ENCODE measurements around the gene MEGF9.
"Not testable (repeated sequence)": the region's sequence is repeated elsewhere in the genome, so short reads cannot be mapped to it uniquely, and the experiment has no call there.

The MEGF9 gene

GRCh38 chr9:120636194-120636957, 77.9 kb downstream of the MEGF9 start:
- no peak overlapping the region for H3K4ac ChIP-seq (ENCODE audit: low read depth, low read length)
- H4K91ac ChIP-seq (ENCODE audit: low read depth, low read length), result no peak overlapping the region
- no CpG with 5 or more reads among the region's 25 CpGs for WGBS (ENCODE audit: extremely low coverage, insufficient coverage, insufficient read length)
- no peaks in the 10 kb centered on the region for H3K79me1 ChIP-seq (ENCODE audit: low read length)
- H2BK12ac ChIP-seq (ENCODE audit: low read length), result no peak overlapping the region
- H2BK5ac ChIP-seq (ENCODE audit: low read depth, low read length, poor library complexity), result no peak overlapping the region
- H3K18ac ChIP-seq (ENCODE audit: low read length), result no peak overlapping the region
- H3K79me2 ChIP-seq (ENCODE audit: control insufficient read depth, insufficient read depth, low read length, poor library complexity), result no peaks in the 10 kb centered on the region
- no peaks in the 10 kb centered on the region for H3K9me3 ChIP-seq (ENCODE audit: insufficient read depth, low read depth, low read length)
- H3K23ac ChIP-seq (ENCODE audit: low read length), result no peak overlapping the region
- no peak overlapping the region for H4K8ac ChIP-seq (ENCODE audit: low read depth, low read length)
- no peak for DNase-seq
- H3K14ac ChIP-seq (ENCODE audit: low read length), result no peak overlapping the region
- H3K27me3 ChIP-seq (ENCODE audit: insufficient read depth, low read length), result no peaks in the 10 kb centered on the region
- no peaks in the 10 kb centered on the region for H3K36me3 ChIP-seq (ENCODE audit: control insufficient read depth in 1 of 2, insufficient read depth in 2 of 2, low read length in 2 of 2)
- no peak overlapping the region for H3K27ac ChIP-seq (ENCODE audit: low read depth, low read length)
- H3K4me2 ChIP-seq (ENCODE audit: low read length), result no peak overlapping the region
- H3K9ac ChIP-seq (ENCODE audit: low read length), result no peak overlapping the region
- no peaks in the 10 kb centered on the region for H3K4me1 ChIP-seq (ENCODE audit: control insufficient read depth in 1 of 2, insufficient read depth in 2 of 2, low read length in 2 of 2)
- no peak overlapping the region for H2AFZ ChIP-seq (ENCODE audit: insufficient read depth, low read length, poor library complexity)
- H2BK120ac ChIP-seq (ENCODE audit: insufficient read depth, low read length, poor library complexity), result no peak overlapping the region
- H4K12ac ChIP-seq (ENCODE audit: low read depth, low read length), result no peak overlapping the region
- H2AK5ac ChIP-seq (ENCODE audit: low read length), result no peak overlapping the region
- H3K4me3 ChIP-seq (ENCODE audit: low read depth, low read length), result no peak overlapping the region

- no CpG with 5 or more reads among the region's 1 CpG for WGBS (ENCODE audit: extremely low coverage, insufficient coverage, insufficient read length)
- H3K18ac ChIP-seq (ENCODE audit: low read length), result no peak overlapping the region
- H2BK12ac ChIP-seq (ENCODE audit: low read length), result no peak overlapping the region
- no peak for DNase-seq
- no peak overlapping the region for H2BK120ac ChIP-seq (ENCODE audit: insufficient read depth, low read length, poor library complexity)
- no peak overlapping the region for H3K23ac ChIP-seq (ENCODE audit: low read length)
- H3K36me3 ChIP-seq (ENCODE audit: control insufficient read depth in 1 of 2, insufficient read depth in 2 of 2, low read length in 2 of 2), result no peaks in the 10 kb centered on the region
- no peak overlapping the region for H3K27ac ChIP-seq (ENCODE audit: low read depth, low read length)
- H2AFZ ChIP-seq (ENCODE audit: insufficient read depth, low read length, poor library complexity), result no peak overlapping the region
- H4K91ac ChIP-seq (ENCODE audit: low read depth, low read length), result no peak overlapping the region
- H2BK5ac ChIP-seq (ENCODE audit: low read depth, low read length, poor library complexity), result no peak overlapping the region
- H3K4me1 ChIP-seq (ENCODE audit: control insufficient read depth in 1 of 2, insufficient read depth in 2 of 2, low read length in 2 of 2), result no peaks in the 10 kb centered on the region
- no peaks in the 10 kb centered on the region for H3K79me2 ChIP-seq (ENCODE audit: control insufficient read depth, insufficient read depth, low read length, poor library complexity)
- H2AK5ac ChIP-seq (ENCODE audit: low read length), result no peak overlapping the region
- no peaks in the 10 kb centered on the region for H3K9me3 ChIP-seq (ENCODE audit: insufficient read depth, low read depth, low read length)
- H3K9ac ChIP-seq (ENCODE audit: low read length), result no peak overlapping the region
- H3K27me3 ChIP-seq (ENCODE audit: insufficient read depth, low read length), result no peaks in the 10 kb centered on the region
- no peak overlapping the region for H4K8ac ChIP-seq (ENCODE audit: low read depth, low read length)
- H3K14ac ChIP-seq (ENCODE audit: low read length), result no peak overlapping the region
- no peak overlapping the region for H4K12ac ChIP-seq (ENCODE audit: low read depth, low read length)
- H3K4me3 ChIP-seq (ENCODE audit: low read depth, low read length), result no peak overlapping the region
- H3K79me1 ChIP-seq (ENCODE audit: low read length), result no peaks in the 10 kb centered on the region
- no peak overlapping the region for H3K4me2 ChIP-seq (ENCODE audit: low read length)
- H3K4ac ChIP-seq (ENCODE audit: low read depth, low read length), result no peak overlapping the region
Observed at GRCh38 chr9:120635011-120635410, 79.3 kb downstream of the MEGF9 start.

GRCh38 chr9:120630333-120630732, 83.9 kb downstream of the MEGF9 start:
- H3K4ac ChIP-seq (ENCODE audit: low read depth, low read length), result no peak overlapping the region
- no peak overlapping the region for H3K18ac ChIP-seq (ENCODE audit: low read length)
- H2BK5ac ChIP-seq (ENCODE audit: low read depth, low read length, poor library complexity), result no peak overlapping the region
- H3K79me1 ChIP-seq (ENCODE audit: low read length), result no peaks in the 10 kb centered on the region
- H2BK120ac ChIP-seq (ENCODE audit: insufficient read depth, low read length, poor library complexity), result no peak overlapping the region
- H3K79me2 ChIP-seq (ENCODE audit: control insufficient read depth, insufficient read depth, low read length, poor library complexity), result no peaks in the 10 kb centered on the region
- H3K9me3 ChIP-seq (ENCODE audit: insufficient read depth, low read depth, low read length), result no peaks in the 10 kb centered on the region
- H3K23ac ChIP-seq (ENCODE audit: low read length), result no peak overlapping the region
- no peaks in the 10 kb centered on the region for H3K4me1 ChIP-seq (ENCODE audit: control insufficient read depth in 1 of 2, insufficient read depth in 2 of 2, low read length in 2 of 2)
- H3K27ac ChIP-seq (ENCODE audit: low read depth, low read length), result no peak overlapping the region
- H3K27me3 ChIP-seq (ENCODE audit: insufficient read depth, low read length), result no peaks in the 10 kb centered on the region
- no peak overlapping the region for H4K12ac ChIP-seq (ENCODE audit: low read depth, low read length)
- no peak overlapping the region for H2BK12ac ChIP-seq (ENCODE audit: low read length)
- H4K91ac ChIP-seq (ENCODE audit: low read depth, low read length), result no peak overlapping the region
- no peak overlapping the region for H4K8ac ChIP-seq (ENCODE audit: low read depth, low read length)
- H2AFZ ChIP-seq (ENCODE audit: insufficient read depth, low read length, poor library complexity), result no peak overlapping the region
- no peak overlapping the region for H3K9ac ChIP-seq (ENCODE audit: low read length)
- no peak overlapping the region for H3K4me2 ChIP-seq (ENCODE audit: low read length)
- DNase-seq, result no peak
- no peaks in the 10 kb centered on the region for H3K36me3 ChIP-seq (ENCODE audit: control insufficient read depth in 1 of 2, insufficient read depth in 2 of 2, low read length in 2 of 2)
- no peak overlapping the region for H2AK5ac ChIP-seq (ENCODE audit: low read length)
- H3K14ac ChIP-seq (ENCODE audit: low read length), result no peak overlapping the region
- no peak overlapping the region for H3K4me3 ChIP-seq (ENCODE audit: low read depth, low read length)

GRCh38 chr9:120628925-120629497, 85.3 kb downstream of the MEGF9 start:
- not testable (repeated sequence) for H3K9me3 ChIP-seq (ENCODE audit: insufficient read depth, low read depth, low read length); H3K18ac ChIP-seq (ENCODE audit: low read length); H3K79me2 ChIP-seq (ENCODE audit: control insufficient read depth, insufficient read depth, low read length, poor library complexity); H3K23ac ChIP-seq (ENCODE audit: low read length); H2BK12ac ChIP-seq (ENCODE audit: low read length); H3K4me3 ChIP-seq (ENCODE audit: low read depth, low read length); H3K27me3 ChIP-seq (ENCODE audit: insufficient read depth, low read length); H4K8ac ChIP-seq (ENCODE audit: low read depth, low read length); H3K4me1 ChIP-seq (ENCODE audit: control insufficient read depth in 1 of 2, insufficient read depth in 2 of 2, low read length in 2 of 2); H2BK5ac ChIP-seq (ENCODE audit: low read depth, low read length, poor library complexity); H4K12ac ChIP-seq (ENCODE audit: low read depth, low read length); H2BK120ac ChIP-seq (ENCODE audit: insufficient read depth, low read length, poor library complexity); H2AK5ac ChIP-seq (ENCODE audit: low read length); H3K4ac ChIP-seq (ENCODE audit: low read depth, low read length); H3K9ac ChIP-seq (ENCODE audit: low read length); DNase-seq; H3K36me3 ChIP-seq (ENCODE audit: control insufficient read depth in 1 of 2, insufficient read depth in 2 of 2, low read length in 2 of 2); H3K79me1 ChIP-seq (ENCODE audit: low read length); H3K27ac ChIP-seq (ENCODE audit: low read depth, low read length); H2AFZ ChIP-seq (ENCODE audit: insufficient read depth, low read length, poor library complexity); H4K91ac ChIP-seq (ENCODE audit: low read depth, low read length); H3K4me2 ChIP-seq (ENCODE audit: low read length); H3K14ac ChIP-seq (ENCODE audit: low read length)
- no CpG with 5 or more reads among the region's 3 CpGs for WGBS (ENCODE audit: extremely low coverage, insufficient coverage, insufficient read length)

Data from trophoblast cell (in vitro differentiated cells and primary cell).